NCI-H146 treated with DMSO at 0.1 percent for 48 hours (cell line): ENCODE measurements around the gene SPOCD1.

Source experiments
- DNase-seq: peaks from one replicate; lab custom pipeline; 2025; ENCODE audit not compliant: unreplicated experiment; lab: John Stamatoyannopoulos, UW

Gene SPOCD1

DNA sequence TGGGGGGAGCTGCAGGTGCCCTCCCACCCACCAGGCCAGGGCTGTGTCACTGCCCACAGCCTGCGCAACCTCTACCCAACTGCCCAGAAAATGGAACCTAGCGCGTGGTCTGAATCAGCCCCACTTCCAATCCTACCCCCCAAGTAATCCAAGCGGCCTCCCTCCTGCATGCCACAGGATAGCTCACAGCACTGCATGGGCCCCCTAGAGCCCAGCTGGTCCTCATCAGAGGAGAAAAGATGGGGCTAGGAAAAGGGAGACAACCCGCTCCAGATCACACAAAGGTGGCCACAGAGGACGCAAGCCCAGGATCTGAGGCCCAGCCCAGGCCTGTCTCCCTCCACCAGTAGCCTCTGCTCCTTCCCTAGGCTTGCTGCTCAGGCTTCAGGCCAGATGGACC is 57.8 kb downstream of the SPOCD1 start:
- DNase-seq = no peak

DNA sequence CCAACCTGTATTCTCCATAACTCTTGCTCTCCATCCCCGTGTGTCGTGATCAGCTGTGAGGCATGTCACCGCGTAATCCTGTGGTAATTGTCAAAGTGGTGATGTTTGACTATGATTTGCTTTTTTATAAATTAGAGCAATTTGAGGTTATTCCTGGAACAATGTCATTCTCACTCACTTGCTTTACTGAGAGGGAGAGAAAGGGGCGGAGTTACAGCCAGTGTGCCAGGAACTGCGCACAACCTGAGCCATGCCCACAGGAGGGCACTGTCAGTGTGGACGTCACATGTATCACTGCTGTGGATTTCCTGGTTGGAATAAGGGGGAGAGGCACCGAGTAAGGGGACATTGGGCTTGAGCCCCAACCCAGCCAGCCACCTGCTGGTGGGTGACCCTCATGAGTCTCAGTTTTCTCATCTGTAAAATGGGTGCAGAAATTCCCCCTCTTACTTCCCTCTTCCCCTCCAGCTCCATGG is 58.6 kb downstream of the SPOCD1 start:
- no peak for DNase-seq

DNA sequence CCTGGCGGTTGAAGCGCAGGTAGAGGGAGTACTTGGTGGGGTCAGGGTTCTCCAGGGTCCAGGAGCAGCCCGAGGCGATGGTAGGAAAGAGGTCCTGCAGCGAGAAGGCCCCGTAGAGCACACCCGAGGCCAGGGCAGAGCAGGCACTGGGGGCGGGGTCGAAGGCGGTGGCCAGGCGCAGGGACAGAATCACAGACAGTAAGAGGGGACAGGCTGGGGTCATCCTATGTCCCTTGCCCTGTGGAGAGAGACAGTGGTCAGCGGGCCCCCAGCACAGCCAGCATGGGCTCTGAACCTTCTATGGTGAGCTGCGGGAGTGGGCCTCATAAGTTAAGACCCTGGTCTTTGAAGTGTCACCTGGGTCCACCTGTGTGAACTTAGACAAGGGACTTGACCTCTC is 59.2 kb downstream of the SPOCD1 start:
- no peak for DNase-seq

DNA sequence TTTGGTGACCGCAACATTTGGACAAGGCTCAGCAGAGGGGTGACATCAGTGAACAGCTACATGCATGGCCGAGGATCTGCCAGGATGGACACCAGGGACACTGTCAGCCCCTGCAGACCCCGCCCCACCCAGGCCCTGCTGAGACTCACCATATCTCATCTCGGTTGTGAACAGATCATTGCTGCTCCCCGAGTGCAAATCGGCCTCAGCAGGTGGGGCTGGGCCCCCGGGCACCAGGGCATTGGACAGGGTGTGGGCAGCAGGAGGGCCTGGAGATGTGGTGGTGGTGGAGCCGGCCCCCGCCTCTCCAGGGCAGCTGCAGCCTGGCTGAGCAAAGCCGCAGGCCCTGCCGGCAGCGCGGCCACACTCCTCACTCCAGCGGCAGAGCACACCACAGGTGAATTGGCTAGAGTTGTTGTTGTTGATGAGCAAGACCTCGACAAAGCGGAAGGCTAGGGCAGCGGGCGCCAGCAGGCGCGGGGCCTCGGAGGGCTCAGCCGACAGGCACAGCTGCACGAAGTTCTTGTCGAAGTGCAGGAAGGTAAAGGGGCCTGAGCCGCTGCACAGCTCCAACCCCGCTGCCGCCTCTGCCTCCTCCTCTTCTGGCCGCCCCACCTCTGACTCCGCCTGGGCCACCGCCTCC is 59.9 kb downstream of the SPOCD1 start:
- no peak for DNase-seq

DNA sequence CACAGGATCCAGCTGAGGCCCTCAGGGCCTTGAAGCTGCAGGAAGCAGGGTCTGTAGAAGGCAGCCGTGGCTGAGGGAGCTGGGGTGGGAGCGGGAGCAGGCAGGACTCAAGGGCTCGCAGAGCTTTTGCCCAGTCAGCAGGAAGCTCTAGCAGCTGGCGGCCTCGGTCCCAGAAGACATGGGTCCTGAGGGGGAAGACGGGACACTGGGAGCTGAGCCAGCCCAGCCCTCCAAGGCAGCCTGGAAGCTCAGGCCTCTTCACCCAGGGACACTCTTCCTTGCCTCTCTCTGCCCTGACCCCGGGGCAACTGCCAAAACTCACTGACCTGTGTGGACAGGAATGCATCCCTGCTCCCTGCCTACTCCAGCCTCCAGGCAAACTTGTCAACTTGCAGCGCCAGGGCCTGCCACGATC is 60.6 kb downstream of the SPOCD1 start:
- no peak for DNase-seq

DNA sequence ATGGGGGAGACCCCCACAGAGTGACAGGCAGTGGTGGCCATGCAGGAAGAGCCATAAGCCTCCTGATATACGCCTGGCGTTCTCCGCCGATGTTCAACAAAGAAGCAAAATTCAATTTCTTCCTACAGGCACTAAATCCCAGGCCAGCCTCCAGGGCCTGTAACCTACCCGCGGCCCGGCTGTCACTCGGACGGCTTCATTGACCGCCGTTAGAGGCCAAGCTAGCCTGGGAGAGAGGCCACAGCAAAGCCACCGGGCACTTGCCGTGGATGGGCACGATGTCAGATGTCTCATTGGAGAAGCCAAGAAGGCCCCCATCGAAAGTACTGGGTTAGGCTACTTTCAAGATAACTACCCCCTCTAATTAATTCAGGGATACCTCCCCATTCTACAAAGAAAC is 61.4 kb downstream of the SPOCD1 start:
- no peak for DNase-seq

DNA sequence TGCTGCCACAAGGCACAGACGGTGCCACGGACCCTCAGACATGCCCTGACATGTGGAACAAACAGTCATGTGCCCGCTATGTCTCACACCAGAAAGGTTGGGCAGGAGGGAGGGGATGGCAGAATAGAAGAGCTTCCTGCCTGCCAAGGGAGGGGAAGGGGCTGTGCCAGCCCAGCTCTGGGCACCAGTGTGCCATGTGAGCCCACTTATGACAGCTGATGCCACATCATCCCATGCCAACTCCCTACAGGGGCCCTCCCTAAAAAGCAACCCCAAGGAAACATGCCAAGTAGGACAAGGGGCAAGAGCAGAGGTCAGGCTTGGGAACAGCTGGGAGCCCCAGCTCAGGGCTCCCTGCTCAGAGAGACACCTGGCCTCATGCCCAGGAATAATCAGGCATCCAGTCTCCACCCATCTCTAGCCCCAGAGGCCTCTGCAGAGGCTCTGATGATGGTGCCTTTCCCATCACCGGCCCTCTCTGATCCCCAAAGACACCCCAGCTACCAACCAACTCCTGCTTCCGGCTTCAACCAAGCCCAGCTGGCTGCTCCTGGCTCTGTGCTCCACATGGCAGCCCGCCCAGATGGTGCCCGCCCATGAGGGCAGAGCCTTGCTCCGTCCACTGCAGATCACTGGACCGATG is 62.0 kb downstream of the SPOCD1 start:
- DNase-seq = no peak

DNA sequence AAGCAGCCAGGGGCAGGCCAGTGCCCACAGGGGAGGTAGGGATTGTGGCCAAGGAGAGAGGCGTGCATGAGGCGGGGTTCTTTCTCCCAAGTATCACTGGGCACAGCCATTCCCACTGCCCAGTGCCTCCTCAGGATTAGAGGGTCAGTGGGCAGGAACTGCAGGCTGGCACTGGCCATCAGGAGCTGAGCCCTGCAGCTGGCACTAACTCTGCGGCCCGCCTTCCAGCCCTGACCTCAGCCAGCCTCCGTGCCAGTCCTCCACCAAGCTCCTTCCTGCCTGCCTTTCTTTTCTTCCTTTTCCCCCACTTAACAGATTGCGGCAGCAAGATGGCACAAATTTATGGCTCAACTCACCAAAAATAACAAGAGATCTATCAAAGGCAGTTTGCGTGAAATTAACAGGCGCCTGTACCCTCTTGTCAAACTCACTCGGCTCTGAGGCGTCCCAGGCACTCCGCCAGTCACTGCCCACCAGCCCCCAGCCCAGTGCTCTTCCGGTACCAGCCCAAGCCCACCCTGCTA is 62.8 kb downstream of the SPOCD1 start:
- DNase-seq = no peak

DNA sequence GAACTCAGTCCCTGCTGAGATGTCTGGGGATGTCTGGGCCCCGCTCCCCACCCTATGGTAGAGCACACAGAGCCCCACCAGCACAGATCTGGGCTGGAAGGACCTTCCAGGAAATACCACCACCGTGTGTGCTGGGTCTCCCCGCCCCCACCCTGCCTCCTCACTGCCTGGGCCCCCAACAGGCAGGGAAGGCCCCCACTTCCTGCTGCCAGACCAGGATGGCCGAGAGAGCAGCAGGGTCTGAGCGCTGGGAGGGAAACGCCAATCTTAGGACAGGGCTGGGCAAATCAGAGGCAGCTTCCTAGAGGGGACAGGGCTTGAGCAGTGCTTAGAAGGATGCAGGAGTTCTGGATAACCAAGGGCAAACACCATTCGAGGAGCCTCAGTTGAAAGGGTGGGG is 63.6 kb downstream of the SPOCD1 start:
- no peak for DNase-seq

DNA sequence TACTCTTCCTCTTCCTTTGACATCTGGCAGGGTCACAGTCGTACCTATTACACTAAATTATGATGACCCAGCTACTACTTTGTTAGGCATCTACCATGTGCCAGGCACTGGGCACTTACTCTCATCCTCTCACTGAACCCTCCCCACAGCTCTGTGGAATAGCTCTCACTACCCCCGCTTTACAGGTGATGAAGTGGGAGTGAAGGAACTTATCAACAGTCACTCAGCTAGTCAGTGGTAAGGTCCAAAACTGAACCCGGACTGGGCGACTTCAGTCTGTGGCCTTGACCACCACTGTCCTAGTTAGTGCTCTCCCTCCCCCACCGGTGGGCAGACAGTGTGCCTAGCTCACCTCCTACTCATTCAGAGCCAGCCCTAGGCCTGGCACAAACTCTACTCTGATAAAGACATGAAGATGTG is 64.0 kb downstream of the SPOCD1 start:
- no peak for DNase-seq

DNA sequence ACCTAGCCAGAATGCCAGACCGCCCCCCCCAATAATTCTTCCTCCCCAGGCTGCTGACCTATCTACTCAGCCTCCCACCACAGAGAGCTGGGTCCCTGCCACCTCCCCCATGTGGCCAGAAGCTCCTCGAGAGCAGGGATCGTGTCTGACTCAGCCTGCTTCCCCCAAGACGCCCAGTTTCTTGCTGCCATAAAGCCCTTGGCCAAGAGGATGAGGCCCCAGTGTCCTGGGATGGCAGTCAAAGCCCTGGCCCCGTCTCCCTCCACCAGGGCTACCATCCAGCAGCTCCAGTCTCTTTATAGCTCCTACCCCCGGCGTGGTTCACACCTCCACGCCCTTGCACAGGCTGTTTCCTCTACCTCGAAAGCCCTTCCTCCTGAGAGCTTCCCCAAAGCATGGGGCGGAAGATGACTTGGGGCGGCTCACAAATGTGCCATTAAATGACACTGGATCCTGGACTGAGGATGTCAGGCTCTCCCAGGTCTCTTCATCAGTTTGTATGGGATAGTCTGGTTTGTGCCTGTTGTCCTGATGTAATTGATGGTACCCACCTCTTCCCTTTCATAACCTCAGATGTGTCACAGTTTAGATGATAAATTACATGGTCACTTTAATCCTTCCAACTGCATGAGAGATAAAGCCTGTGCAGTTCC is 64.8 kb downstream of the SPOCD1 start:
- no peak for DNase-seq

DNA sequence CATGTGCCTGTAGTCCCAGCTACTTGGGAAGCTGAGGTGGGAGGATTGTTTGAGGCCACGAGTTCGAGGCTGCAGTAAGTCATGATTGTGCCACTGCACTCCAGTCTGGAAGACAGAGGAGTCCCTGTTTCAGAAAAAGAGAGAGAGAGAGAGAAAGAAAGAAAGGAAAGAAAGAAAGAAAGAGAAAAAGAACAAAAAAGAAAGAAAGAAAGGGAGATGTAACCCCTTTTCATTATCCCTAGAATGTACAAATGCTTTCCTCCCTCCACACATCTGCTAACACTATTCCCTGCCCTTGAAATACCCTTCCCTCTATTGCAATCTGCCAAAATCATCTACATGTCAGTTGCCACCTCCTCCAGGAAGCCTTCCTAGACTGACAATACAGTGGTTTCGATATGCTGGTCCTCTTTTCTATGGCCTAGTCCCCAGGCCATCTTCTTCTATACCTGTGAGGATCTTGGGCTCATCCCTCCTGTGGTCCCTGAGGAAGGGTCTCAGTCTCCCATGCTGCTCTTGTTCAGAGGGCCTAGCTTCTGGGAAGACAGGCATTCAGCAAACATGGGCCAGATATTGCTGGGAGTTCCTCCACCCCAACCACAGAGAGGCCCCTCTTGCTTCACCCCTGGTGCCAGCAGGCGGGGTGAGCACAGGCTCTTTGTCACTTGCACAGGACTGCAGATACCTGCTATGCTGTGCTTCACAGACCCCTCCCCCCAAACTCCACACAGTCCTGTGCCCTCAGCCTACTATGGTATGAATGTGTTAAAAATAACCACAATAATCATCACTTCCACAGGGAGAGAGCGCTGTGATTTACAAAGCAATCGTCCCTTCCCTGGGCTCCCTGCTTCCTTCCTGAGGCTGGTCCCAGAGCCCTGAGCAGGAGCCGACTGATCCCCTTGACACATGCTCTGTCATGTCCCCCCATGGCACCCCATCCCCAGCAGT is 65.8 kb downstream of the SPOCD1 start:
- no peak for DNase-seq

DNA sequence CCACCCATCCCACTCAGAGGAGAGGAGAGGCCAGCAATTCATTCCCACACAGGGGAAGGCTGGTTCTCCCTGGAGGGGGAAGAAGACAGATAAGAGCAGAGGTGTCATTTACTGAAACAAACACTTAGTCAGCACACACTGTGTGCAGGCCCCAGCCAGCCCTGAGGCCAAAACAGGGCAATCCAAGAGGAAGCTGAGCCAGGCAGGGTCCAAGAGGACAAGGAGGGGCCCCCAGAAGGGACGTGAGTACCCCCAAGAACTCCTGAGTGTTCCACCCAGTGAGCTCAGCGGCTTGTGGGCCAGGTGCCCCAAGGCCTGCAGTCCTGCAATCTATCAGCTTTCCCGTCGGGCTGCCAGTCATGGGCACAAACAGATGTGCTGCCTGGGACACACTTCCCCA is 67.5 kb downstream of the SPOCD1 start:
- DNase-seq = no peak

DNA sequence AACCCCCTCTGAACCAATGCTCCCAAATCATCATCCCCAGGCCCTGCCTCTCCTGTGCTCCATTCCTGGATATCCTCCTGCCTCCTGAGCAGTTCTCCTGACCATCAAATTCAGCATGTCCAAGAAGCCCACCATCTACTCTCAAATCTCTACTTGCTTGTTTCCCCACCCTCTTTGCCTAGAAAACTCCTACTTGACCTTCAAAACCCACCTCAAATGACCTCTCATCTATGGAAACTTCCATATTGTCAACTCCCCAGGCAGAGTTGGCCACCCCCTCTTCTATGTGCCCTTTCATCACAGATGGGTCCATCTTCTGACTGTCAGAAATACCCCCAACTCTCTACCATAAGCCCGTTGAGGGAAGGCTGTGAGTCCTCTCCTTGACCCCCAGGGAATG is 68.5 kb downstream of the SPOCD1 start:
- no peak for DNase-seq

DNA sequence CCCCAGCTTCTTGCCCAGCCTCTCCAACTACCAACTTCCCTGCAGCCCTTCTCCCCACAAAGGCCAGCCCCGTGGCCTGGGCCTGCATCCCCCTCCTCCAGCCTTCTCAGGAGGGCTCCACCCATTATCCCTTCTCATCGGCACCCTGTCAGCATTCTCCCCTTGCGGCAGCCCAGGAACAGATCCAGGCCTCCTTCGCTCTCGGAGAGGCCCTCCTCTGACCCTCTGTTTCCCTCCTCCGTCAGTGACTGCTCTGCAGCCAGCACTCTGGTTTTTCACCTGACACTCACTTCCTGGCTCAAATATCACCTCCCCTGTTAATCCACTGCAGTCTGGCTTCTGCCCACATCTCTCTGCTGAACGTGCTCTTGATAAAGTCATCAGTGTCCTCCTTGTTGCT is 69.1 kb downstream of the SPOCD1 start:
- no peak for DNase-seq

DNA sequence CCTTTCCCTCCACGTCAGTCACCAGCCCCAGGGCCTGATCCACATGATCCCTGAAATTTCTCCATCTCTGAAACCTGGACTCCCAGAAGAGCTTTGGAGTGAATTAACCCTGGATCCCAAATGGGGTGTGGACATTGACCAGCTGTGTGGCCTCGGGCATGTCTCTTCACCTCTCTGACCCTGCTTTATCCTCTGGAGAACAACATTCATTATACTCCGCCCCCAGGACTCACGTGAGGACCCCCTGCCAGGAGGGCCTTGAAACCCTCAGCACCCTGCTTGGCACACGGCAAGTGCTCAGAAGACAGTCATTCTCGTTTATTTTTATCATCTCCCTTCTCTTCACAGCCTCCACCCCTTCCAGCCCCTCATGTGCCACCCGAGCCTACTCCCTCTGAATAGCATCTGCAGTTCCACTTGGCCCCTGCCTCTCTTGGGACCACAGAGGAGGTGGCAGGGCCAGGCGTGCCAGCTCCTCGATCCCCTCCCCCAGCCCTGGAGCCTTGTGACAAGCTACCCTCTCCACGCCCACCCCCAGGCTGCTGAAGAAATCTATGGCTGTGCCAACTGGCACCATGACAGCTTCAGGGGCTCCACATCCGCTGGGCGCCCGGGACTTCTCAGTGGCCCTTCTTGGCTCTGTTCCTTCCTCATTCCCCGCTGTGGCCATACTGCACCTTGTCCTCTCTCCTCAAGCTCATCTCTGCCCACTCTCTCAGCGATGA is 69.7 kb downstream of the SPOCD1 start:
- no peak for DNase-seq

DNA sequence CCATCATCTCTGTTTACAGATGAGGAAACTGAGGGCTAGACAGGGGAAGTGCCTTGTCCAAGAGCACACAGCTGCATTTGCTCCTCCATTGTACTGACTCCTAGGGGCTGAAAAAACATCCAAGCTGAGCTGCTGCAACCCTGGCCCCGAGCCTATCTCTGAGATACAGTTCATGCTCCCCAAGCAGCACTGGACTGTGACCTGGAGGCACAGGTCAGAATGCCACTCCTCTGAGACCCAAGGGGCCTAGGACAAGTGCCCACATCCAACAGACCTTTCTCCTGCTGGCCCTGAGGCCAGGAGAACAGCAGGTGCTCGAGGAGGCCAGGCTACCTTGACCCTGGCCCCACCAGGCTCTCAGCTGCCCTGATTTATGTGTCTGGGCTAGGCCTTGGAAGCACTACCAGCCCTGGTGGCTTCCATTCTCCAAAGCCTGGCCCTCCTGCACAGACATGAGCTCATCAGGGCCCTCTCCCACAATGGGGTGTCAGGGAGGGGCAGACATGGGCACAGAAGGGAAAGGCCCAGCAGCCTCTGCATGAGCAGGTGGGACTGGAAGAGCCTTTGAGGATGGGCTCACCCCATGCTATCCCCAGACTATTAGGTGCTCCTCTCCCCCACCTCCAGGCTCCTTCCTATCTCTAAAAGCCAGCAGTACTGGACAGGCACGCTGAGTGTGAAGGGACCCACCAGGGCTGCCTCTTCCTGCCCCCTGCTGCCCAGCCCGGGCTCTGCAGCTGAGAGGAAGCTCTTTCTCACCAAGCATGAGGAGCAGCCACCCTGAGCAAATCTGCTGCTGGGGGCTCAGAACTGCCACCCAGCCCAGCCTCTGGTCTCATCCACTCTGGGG is 70.5 kb downstream of the SPOCD1 start:
- no peak for DNase-seq

DNA sequence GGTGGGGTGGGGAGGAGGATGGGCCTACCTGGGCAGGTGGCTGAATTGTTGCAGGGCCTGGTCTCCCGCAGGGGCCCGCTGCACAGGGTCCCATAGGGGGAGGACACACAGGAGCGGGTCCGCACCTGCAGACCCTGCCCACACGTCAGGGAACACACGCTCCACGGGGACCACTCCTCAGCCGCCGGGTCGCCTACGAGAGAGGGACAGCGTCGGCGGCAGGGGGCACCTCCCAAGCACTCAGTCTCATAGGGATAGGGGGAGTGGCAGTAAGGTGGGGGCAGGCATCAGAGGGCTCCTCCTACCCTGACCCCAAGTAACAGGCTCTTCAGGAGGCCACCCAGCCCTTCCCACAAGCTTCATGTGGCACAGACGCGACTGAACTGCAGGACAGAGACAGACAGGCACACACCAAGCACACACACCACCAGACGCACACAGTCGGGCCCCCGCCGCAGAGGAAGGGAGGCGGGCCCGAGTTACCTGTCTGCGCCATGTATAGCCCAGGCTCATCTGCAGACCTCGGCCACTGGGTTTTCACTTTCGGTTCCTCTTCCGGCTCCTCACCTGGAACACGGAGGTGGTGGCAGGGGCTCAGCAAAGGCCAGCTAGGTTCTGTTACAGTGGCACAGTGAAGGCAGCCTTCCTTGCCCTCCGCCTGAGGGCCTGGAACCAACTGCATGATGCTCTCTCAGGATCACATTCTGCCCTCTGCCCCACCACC is 71.5 kb downstream of the SPOCD1 start:
- DNase-seq = no peak
